GM13976 (cell line): ENCODE measurements around the gene DRC1.

Experiments used
- DNase-seq: peaks from one replicate; pipeline ENCODE4 v3.0.0; 2012; ENCODE audit warnings: low spot score
- CTCF ChIP-seq: IDR thresholded peaks from 2 replicates; pipeline ENCODE4 v1.5.1; 2012; ENCODE audit warnings: borderline replicate concordance, mild to moderate bottlenecking; ENCODE audit not compliant: insufficient read depth; ENCODE audit errors: extremely low read depth, missing control alignments, control extremely low read depth
- in situ Hi-C: fragments of 300-500 bp; cut with MboI; formaldehyde crosslinking; loops from one replicate; pipeline ENCODE4 v1.12.0; 2022; ENCODE audit warnings: low sequenced_read_pairs, mixed read lengths, inconsistent platforms; ENCODE audit not compliant: unreplicated experiment

Gene DRC1

DNA sequence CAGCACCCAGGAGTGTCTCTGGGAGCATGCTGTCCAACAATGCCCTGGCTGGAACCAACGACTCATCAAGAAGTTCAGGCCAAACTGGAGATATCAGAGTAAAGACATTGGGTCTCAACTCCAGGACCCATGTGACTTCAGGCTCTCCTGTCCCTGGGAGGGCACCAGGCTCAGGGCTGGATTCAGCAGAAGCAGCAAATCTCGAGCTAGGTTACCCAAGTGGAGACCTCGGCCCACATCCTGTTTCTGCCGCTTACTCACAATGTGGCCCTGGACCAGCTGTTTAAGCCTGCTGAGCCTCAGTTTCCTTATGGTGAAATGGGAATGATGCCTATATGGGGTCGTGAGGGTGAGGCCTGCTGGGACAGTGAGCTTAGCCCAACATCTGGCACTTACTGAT lies 85.5 kb downstream of the DRC1 start:
- TF ChIP-seq CTCF: no peak
- in situ Hi-C loops: no loop called here
- no peak for DNase-seq

GRCh38 chr2:26488463-26489212 lies 86.9 kb downstream of the DRC1 start:
- in situ Hi-C loops: no loop called here
- no peak for TF ChIP-seq CTCF
- DNase-seq: no peak

DNA sequence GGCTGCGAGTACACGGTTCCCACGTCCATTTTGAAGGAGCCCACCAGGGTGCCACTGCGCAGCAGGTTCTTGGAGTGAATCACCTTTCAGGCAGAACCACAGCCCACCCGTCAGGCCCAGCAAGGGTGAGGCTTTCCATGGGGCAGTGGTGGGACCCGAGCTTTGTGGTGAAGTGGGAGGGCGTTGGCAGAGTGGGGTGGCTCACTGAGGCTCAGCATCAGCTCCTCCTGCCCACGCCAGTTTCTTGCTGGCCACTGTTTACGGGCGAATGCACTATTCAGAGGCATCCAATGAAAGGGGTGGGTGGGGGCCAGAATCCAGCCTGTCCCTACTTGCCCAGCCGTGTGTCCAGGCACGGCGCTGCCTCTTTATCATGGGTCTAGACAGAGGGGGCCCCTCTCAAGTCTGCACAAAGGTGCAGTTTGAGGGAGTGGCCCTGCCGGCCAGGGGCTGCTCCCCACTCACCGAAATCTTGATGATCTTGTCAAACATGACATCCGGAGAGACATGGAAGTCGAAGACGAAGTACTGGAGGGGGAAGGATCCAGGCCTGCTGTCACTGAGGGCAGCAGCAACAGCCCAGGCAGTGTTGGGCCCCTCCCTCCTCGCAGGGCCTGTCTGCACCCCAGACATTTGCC lies 87.6 kb downstream of the DRC1 start:
- TF ChIP-seq CTCF: no peak
- DNase-seq: no peak
- in situ Hi-C loops: no loop called here

DNA sequence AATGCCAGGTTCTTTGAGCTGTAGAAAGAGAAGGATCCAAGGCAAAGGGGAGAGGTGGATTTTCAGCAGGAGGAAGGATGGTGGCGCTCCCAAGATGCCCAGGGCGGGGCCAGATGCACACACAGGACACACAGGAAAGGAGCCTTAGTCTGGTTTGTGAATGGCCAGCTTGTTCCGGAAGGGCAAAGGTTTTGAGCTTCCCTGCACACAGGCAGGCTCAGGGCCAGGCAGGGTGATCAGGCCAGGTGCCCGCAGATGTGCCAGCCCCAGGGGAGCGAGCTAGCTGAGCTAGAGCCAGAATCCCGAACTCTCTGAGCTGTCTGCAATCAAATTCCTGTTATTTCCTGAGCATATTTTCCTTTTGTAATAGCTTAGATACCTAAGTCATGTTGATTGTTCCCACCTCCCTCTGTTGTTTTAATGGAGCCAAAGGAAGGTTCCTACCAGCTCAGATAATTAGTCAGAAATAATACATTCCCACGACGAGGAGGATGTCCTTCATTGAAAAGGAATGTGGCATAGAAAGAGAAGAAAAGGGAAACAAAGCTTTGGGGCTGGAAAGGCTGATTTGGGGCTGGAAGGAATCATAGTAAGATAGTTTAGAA lies 89.9 kb downstream of the DRC1 start:
- in situ Hi-C loops: no loop called here
- no peak for DNase-seq

GRCh38 chr2:26492749-26493515 lies 91.2 kb downstream of the DRC1 start:
- TF ChIP-seq CTCF: no peak
- in situ Hi-C loops: no loop called here
- no peak for DNase-seq

More for the DNA sequence above, 89.9 kb downstream of the DRC1 start:
- no peak for TF ChIP-seq CTCF

DNA sequence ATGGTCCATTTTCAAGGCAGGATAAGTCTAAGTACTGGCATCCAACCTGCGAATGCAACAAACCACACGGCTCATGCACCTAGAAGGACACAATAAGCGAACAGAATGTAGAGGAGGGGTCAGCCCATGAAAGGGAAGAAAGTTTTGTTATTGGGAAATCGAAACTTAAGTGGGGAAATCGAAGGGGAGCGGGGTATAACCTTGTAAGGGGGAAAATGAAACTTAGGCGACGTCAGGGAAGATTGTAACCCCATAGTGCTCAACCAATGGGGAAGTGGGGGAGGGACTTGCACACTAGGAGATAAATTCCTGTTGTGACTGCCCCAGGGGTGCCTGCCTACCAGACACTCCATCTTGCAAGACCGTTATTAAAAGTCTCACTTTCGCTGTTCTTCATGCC lies 91.8 kb downstream of the DRC1 start:
- TF ChIP-seq CTCF: no peak
- in situ Hi-C loops: no loop called here
- DNase-seq: no peak
